HG03175 (cell line): ENCODE data around the gene NAB1.

Source experiments
- ATAC-seq: cut with Tn5 transposase; IDR thresholded peaks from one replicate; pipeline ENCODE4 v1.9.1; 2021; ENCODE audit warnings: mild to moderate bottlenecking, moderate library complexity; ENCODE audit not compliant: unreplicated experiment

NAB1 gene

DNA sequence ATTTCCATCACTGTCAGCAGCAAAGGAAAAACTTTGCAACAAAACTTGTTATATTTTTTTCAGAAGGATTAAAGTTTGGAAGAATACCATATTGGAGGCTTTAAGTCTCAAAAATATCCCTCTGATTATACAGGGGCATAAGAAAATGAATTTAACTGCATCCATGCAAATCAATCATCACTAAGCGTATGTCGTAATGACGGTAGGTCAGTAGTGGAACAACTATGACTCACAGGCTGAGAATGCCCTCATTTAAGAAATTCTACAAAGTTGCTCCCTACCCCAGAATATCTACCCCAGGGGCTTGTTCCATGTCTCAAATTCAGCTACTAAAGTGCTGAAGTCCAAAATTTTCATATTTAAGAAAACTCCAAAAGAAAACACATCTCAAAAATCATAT, 12.5 kb upstream of the NAB1 start:
- ATAC-seq = no peak

DNA sequence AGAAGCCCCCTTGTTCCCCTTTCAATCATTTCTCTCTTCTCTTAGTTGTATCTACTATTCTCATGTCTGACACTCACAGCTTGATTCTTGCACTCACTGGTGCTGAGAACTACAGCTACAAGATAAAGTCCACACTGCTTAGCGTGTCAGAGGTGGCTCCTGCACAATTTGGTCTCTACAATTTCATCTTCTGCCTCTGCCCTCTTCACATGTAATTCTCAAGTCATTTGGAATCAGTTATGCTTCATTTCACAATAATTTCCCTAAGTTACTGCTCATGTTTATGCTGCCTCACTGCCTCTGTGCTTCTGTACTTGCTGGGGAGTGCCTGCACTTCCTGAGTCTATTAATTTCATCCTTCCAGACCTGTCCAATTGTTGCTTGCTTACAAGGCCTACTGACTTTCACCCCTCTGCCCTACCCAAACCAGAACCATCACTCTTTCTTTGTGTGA, 11.6 kb upstream of the NAB1 start:
- ATAC-seq = no peak

DNA sequence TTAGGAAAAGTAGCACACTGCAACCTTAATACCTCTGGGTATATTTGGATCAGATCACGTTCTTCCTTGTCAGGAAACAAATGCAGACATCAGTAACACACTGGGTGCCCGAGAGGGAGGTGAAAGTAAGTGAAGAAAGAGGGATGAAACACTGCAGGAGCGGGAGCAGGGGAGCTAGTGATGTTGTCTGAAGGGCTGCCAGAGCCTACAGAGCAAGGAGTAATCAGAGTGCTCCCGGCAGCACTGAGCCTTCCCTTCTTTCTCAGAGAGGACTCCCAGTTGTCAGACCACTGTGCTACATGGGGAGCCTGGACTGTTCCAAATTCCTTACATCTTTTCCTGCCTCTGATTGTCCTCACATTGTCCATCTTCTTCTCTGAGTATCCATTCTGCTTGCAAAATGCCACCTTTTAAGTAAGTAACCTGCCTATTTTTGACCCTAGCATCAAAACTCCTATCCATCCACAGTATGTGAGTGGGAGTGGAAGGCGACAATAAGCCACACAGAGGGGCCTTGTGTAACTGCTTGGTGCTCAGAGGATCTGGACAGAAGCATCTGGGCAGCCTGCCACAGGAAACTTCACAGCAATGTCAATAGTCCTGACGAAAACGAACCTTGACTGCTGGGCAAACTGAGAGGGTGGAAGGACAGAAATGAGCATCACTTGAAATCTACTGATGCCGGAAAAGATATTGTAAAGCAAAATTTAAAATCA, 10.8 kb upstream of the NAB1 start:
- ATAC-seq = no peak

DNA sequence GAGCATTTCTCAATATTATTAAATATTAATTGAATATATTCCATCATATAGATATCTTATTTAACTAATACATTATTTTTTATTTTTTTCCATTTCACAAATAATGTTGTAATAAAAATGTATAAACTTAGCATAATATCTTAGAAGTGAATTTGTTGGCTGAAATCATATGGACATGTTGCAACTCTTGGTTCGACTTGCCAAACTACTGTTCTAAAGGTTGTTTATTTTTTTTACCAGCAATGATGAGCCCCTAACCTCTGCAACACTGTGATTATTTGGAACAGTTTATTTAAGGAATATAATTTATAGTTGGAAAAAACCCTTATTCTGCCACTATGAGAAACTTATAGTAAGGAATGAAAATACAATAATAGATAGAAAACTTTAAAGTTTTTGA, 8.8 kb upstream of the NAB1 start:
- no peak for ATAC-seq

DNA sequence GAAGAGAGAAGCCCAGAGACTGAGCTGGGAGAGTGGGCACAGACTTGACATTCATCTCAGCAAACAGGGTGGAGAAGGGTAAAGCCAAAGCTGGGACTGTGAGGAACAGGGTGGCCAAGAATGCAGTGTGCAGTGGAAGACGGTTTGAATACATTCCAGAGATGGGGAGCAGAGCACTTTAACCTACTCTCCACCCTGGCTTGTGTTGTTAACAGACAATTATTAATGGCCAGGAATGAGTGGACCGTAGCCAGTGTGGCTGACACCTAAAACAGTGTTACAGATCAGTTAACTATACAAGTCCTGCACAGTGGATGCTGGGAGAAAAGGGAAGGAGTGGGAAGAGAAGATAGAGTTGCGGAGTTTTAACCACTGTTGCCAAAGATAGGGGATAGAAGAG, 7.4 kb upstream of the NAB1 start:
- no peak for ATAC-seq

DNA sequence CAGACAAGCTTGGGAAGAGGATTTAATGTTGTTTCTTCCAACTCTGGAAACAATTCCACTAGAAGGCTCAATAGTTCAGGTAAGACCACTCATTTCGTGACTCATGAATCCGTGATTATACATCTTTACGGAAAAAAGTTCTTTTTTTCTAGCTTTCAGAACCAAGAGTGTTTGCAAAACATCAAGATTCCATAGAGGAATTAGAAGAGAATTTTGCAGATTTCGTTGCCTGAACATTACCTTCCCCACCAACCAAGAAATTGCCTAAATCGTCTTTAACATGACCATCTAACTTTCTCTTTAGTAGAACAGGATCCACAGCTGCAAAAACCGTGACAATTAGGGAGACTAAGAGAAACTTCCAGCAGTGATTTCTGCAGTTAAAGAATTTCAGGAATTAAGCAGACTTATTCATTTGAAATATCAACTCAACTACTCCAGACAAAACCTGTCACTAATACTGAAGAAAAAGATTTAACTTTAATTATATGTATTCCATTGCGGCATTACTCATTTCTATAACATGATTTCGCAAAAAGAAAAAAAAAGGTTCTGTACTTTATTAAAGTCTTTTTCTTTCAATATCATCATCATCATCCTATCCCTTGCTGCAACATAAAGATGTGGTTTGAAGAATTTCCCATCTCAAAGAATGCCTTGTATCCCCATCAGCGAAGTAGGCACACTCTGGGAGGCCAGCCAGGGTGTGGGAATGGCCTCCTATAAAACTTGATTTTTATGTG, 1.9 kb upstream of the NAB1 start:
- no peak for ATAC-seq

DNA sequence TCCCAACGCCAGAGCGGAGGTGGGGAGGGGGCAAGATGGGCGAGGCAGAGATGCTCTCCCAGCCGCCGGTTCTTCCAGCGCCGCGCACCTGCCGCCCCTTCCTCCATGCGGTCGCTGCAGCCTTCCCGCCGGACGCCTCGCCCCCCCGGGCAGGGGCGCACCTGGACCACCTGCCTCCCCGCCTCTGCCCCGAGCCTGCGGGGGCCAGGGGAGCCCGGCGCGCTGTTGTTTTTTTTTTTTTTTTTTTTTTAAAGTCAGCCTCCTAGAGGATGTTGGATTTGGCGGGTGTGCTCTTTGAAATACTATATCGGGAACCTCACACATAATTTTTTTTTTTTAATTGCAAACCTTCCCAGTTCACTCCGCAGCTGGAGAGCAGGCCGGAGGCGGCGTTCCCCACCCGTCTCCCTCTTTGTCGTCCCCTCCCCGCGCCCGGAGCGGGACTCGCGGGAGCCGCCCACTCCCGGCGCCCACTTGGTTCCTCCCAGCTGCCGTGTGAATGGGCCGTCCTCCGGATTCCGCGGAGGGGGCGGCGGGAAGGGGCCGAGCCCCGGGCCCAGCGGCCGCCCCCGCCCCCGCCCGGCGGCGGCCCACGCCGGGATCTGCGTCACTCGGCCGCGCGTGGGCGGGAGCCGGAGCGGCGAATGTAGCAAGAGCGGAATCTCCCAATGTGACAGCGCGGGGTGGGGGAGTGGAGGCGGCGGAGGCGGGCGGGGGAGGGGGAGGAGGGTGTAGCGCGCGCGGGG, 421 bp upstream of the NAB1 start:
- peak; percentile 64 for ATAC-seq

DNA sequence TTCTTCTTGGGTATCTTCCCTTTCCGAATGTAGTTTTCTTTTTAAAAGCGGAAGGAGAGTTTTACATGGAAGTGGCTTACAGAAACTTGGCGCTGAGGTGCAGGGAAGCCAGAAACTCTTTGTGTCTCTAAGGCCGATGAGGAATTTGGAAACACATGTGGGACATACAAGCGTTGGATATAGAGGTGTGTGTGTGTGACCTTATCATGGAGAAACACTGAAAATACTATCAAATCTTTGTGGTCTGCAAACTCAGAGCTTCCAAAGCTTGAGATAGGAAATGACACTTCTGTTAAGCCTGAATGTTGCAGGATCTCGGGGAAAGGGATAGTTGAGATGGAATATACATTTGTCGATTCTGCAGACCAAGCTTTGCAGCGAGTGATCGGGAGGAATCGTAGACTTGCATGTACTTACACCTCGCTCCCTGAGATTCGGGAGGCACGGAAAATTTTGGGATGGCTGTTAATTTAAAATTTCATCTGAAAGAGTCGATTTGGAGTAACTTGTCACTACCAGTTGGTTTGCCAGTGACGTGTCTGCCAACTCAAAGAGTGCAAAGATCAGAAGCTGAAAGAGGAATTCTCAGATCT, 1.0 kb downstream of the NAB1 start:
- no peak for ATAC-seq

DNA sequence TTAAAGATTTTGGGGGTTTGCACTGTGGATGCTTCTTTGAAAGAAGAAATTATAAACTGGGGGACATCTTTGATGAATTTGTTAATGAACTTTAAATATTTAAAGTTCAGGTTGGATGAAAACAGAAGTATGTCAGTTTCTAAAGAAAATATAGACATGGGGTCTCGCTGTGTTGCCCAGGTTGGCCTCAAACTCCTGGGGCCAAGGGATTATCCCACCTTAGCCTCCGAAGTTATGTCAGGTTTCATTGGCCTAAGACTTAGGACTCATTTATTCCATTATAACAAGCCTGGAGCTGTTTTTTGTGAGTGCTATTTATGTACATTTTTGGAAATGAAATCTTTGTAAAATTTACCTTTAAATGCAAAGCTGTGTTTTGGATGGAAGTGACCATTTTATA, 2.5 kb downstream of the NAB1 start:
- ATAC-seq = no peak

DNA sequence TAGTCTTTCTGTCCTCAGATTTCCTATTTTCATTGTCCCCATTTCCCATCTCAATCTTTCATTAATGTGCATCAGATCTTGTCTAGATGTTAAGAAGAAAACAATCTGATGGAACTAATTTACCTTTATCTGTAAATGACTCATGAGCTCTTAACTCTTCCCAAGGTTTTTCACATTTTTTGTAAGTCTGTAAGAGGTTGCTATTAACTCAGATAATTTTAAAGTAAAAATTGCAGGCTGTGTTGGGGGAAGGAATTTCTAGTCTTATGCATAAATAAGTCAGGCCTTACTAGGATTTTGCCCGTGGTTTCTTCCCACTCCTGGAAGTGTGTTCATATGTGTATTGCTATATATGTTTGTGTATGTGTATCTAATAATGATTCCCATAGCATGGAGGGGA, 4.3 kb downstream of the NAB1 start:
- no peak for ATAC-seq

DNA sequence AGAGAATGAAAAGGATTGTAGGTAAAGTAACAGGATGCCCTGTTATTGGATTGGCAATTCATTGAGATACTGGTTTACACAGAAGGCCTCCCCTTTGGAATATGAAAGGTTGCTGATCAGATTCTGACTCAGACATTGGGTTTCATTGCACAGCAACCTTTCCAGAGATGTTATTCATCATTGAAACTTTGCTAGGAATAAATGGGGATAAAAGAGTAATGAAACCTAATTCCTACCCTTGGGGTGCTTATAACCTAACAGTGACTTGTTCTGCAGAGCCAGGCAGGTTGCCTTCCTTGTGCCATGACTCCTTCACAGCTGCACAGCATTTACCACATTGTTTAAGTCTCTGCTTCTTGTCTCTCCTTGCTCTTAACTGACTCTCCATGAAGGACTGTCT, 5.0 kb downstream of the NAB1 start:
- no peak for ATAC-seq

DNA sequence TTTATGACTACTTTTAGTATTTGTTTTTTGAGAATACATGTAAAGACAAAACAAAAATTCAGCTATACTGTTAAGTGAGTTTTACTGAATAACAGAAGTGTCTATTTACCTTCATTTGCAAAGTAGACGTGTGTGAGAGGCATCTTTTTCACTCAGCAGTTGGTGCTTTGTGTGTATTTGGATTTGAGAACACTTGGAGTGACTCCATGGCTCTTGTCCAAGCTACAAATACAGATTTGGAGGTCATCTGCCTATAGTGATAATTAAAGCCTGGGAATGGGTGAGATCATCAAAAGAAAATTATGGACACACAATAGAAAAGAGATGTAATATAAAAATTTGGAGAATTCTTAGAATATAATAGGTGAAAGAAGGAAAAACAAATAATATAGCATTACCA, 6.2 kb downstream of the NAB1 start:
- no peak for ATAC-seq

DNA sequence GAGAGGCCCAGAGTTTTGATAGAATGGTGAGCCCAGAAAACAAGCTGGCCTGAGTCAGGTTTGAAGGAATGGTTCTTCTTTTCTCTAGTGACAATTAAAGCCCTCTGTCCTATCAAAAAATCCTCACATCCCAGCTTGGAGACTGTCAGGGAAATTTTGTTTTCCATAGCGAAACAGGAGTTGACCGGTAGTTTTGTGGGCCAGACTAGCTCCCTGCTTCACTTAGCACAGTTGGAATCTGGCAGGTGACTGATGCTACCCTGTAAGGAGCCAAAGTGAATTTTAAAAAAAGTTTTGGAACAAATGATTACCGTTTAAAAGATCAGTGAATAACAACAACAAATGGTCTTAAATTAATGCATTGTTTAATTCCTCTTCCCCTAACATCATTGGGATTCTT, 6.7 kb downstream of the NAB1 start:
- ATAC-seq = no peak

DNA sequence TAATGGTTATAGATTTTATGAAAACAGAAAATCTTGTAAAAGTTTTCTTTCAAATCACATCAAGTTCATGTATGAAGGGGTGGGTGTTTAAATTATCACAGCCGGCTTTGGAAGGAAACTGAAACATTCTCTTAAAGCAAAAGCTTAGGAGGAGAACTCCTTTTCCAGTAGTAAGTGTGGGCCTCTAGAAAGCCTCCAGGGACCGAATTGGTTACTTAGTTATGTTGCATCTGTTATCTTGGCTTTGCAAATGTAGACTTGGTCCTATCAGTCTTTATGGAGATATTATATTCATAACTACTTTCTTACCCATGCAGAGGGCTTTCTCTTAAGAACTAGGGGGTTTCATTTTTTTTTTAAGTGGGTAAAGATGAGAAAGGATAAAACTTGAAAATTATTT, 7.4 kb downstream of the NAB1 start:
- ATAC-seq = no peak

DNA sequence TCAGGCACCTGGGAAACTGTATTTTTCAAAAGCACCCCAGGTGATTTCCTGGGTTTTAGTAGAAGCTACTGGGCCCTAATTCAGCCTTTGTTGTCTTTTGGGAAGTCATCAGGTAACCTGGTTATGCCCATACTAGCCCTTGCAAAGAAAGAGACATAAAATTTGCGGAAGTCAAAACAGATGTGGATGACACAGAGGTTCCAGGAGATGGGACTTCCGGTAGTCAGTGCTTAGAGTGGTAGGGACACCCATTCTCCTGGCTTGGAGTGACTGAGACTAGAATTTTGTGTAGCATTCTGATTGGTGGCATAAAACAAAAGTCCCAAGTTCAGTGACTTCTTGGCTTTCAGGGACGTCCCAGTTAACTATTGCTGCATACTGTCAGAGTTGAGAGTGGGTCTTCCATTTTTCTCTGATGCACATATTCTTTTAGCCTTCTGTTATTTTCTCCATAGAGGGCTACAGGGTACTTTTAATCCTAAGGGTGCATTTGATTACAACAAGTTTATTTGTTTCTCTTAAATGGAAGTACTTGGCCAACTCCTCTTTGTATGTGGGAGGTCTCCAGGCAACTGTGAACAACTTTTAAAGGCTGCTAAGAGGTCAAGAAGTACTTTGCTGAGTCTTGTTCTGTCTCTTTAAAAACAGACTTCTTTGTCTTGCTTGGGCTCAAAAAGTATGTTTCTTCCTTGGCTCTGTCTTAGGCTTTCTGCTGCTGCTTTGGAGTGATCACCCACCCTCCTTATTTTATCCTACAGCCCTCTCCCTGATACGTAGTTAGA, 8.8 kb downstream of the NAB1 start:
- no peak for ATAC-seq

DNA sequence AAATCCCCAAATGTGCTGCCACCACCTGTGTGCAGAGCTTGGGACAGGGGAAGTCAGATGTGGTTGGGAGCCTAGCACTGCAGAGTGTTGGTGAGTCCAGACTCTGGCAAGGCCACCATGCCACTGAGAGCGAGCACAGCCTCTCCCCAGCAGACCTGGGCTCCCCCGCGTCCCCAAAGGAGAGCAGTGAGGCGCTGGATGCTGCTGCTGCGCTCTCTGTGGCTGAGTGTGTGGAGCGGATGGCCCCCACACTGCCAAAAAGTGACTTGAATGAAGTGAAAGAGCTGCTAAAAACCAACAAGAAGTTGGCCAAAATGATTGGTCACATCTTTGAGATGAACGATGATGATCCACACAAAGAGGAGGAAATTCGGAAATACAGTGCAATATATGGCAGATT, 10.7 kb downstream of the NAB1 start:
- no peak for ATAC-seq

DNA sequence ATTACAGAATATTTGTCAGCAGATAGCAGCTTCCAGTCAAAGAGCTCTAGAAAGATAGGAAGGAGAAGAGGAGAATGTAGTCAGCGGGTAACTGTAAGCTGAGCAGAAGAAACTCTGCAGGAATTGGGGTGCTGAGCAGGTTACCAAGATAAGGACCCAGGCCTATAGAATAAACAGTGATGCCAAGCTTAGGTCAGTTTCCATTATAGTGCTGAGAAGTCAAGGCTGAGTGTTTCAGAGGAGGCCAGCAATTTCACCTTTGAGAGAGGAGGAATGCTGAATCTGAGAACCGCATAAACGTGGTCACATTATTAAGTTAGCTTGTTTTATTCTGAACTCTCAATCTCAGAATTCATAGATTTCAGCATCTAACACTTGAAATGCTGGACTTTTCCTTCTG, 13.9 kb downstream of the NAB1 start:
- no peak for ATAC-seq

DNA sequence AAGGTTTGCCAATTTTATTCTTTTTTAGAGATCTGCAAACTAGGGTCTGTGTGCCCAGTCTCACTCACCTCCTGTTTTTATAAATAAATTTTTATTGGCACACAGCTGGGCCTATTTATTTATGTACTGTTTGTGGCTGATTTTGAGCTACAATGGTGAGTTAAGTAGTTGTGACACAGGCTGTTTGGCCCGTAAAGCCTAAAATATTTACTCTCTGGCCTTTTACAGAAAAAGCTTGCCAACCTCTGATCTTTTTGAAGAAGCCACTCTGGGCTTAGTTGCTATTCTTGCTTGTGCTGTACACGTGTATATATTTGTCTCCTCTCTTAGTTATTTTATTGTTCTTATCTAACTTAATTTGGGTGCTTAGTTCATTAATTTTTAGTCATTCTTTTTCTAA, 14.5 kb downstream of the NAB1 start:
- ATAC-seq = no peak

DNA sequence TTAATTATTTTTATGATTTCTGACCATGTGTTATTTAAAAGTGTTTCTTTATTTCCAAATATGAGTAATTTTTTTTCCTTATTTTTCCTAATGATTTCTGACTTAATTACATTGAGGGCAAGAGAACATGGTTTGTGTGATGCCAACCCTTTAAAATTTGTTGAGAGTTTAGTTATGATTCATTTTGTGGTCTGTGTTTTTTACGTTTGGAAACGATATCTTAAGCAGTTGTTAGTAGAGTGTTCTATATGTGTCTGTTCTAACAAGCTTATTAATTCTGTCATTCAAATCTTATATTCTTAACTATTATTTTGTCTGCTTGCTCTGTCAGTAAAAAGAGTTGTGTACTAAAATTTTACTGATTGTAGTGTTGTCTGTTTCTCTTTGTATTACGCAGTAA, 15.0 kb downstream of the NAB1 start:
- ATAC-seq = no peak

DNA sequence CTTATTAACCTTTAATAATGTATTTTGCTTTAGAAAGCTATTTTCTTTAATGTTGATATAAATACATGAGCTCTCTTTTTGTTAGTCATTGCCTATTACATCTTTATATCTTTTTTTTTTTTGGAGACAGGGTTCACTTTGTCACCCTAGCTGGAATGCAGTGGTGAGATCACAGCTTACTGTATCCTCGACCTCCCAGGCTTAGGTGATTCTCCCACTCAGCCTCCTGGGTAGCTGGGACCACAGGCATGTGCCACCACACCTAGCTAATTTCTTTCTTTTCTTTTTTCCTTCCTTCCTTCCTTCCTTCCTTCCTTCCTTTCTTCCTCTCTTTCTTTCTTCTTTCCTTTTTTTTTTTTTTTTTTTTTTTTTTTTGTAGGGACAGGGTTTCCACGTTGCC, 15.4 kb downstream of the NAB1 start:
- no peak for ATAC-seq

DNA sequence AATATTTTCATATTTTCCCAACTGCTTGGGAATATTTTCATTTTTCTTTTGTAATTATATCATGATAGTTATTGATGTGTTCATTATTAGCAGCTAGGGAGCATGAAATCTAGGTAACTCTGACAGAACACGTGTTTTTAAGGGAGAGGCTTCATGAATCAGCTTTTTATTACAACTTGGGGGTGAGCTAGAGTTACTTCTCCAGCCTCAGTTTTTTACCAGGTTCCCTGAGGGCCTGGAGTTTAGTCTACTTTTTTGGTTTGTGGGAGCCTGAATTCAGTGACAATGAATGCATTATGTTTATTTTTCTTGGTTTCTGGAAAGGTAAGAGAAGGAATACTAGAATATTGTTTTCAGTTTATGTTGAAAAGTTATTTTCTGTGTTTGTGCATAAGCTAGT, 18.0 kb downstream of the NAB1 start:
- no peak for ATAC-seq
